ENCODE data around the gene ABHD1. TPM values are rescaled to one million over a fixed set of nuclear protein-coding genes. Genes with fewer than 3 reads are reported as not detected.

The ABHD1 gene
- total and polyA plus RNA-seq, 4 donors = 0.09 to 2.0 (median 0.61) TPM

- Histone ChIP-seq H3K9ac (ENCODE audit: low read depth in 1 of 2, low read length in 2 of 2) (no peak overlapping the region), H3K9me3 (ENCODE audit: control insufficient read depth in 4 of 4, low read length in 3 of 4) (no peaks in the 10 kb centered on the region), H3K27ac (ENCODE audit: low read depth in 1 of 2, low read length in 2 of 2) (no peak overlapping the region), H3K4me1 (ENCODE audit: control insufficient read depth in 4 of 4, insufficient read depth in 4 of 4, low read length in 3 of 4) (peaks cover 3 to 12% (median 10%) of the 10 kb centered on the region in 4 donors), H3K27me3 (ENCODE audit: control insufficient read depth in 4 of 4, insufficient read depth in 4 of 4, low read length in 3 of 4) (no peaks in the 10 kb centered on the region), H3K36me3 (ENCODE audit: control insufficient read depth in 4 of 4, insufficient read depth in 3 of 4, low read depth in 1 of 4, low read length in 3 of 4) (peaks cover 2 to 10% (median 8%) of the 10 kb centered on the region in 4 donors), H3K4me3 (ENCODE audit: low read depth in 1 of 3, low read length in 3 of 3) (no peak overlapping the region)
- DNase-seq (ENCODE audit: low spot score) = no peak
- TF ChIP-seq CTCF (IDR thresholded peaks at IDR 0.05; ENCODE audit: low read depth, low read length, missing input control) = no peak
- TF ChIP-seq FOXA2 (IDR thresholded peaks at IDR 0.05) = no peak
- no peak for TF ChIP-seq HNF4G (IDR thresholded peaks at IDR 0.05)
- no peak for TF ChIP-seq YY1 (IDR thresholded peaks at IDR 0.05)
- TF ChIP-seq FOXA1 (IDR thresholded peaks at IDR 0.05) = no peak
- no peak for TF ChIP-seq RXRA (IDR thresholded peaks at IDR 0.05)
- no peak for TF ChIP-seq SP1 (IDR thresholded peaks at IDR 0.05)
- no peak for TF ChIP-seq MAX (IDR thresholded peaks at IDR 0.05)
- no peak for TF ChIP-seq JUND (IDR thresholded peaks at IDR 0.05)
- no peak for TF ChIP-seq REST (IDR thresholded peaks at IDR 0.05)
- TF ChIP-seq HNF4A (conservative IDR thresholded peaks at IDR 0.05) = no peak
- no peak for TF ChIP-seq EGR1 (IDR thresholded peaks at IDR 0.05; ENCODE audit: low read depth in 2 of 2)
- TF ChIP-seq ZBTB33 (IDR thresholded peaks at IDR 0.05) = no peak
- WGBS = 97% methylated on average over 7 of the region's 7 CpGs
Observed at GRCh38 chr2:27136751-27137150, 13.1 kb downstream of the ABHD1 start.

GRCh38 chr2:27137322-27137935, 13.8 kb downstream of the ABHD1 start:
- H3K4me3 ChIP-seq (ENCODE audit: low read depth in 1 of 3, low read length in 3 of 3) = no peak overlapping the region
- no peak overlapping the region for H3K27ac ChIP-seq (ENCODE audit: low read depth in 1 of 2, low read length in 2 of 2)
- H3K27me3 ChIP-seq (ENCODE audit: control insufficient read depth in 4 of 4, insufficient read depth in 4 of 4, low read length in 3 of 4) = no peaks in the 10 kb centered on the region
- 95% methylated on average over 21 of the region's 21 CpGs for WGBS
- no peak overlapping the region for H3K9ac ChIP-seq (ENCODE audit: low read depth in 1 of 2, low read length in 2 of 2)
- TF ChIP-seq HNF4A (conservative IDR thresholded peaks at IDR 0.05) (no peak), EGR1 (IDR thresholded peaks at IDR 0.05; ENCODE audit: low read depth in 2 of 2) (no peak), REST (IDR thresholded peaks at IDR 0.05) (no peak), RAD21 (IDR thresholded peaks at IDR 0.05) (no peak), YY1 (IDR thresholded peaks at IDR 0.05) (no peak), FOXA1 (IDR thresholded peaks at IDR 0.05) (no peak), ATF3 (IDR thresholded peaks at IDR 0.05) (no peak)
- DNase-seq (ENCODE audit: low spot score) = no peak
- no peaks in the 10 kb centered on the region for H3K9me3 ChIP-seq (ENCODE audit: control insufficient read depth in 4 of 4, low read length in 3 of 4)
- peaks cover 0 to 3% (median 3%) of the 10 kb centered on the region in 4 donors for H3K36me3 ChIP-seq (ENCODE audit: control insufficient read depth in 4 of 4, insufficient read depth in 3 of 4, low read depth in 1 of 4, low read length in 3 of 4)
- H3K4me1 ChIP-seq (ENCODE audit: control insufficient read depth in 4 of 4, insufficient read depth in 4 of 4, low read length in 3 of 4) = peaks cover 3 to 12% (median 10%) of the 10 kb centered on the region in 4 donors
